Suprapubic skin (tissue), 4 donors: ENCODE results near the gene MSH4.

Source experiments
- POLR2A ChIP-seq, 2 donors: fragments of 450-650 bp; IDR thresholded peaks; one replicate each; pipeline ENCODE4 v1.6.1; 2017; ENCODE audit warnings: antibody characterized with exemption in 2 of 2, mild to moderate bottlenecking in 2 of 2, moderate library complexity in 2 of 2
- POLR2AphosphoS5 ChIP-seq, 3 donors: sonication (generic); formaldehyde crosslinking; IDR thresholded peaks; one replicate each; pipeline ENCODE4 v1.6.1; 2017; ENCODE audit warnings: antibody characterized with exemption in 3 of 3
- TF ChIP-seq, protein P1 (sequence below), 2 donors: fragments of 200-600 bp in 1 of 2; fragments of 450-650 bp in 1 of 2; sonication (generic) in 1 of 2; IDR thresholded peaks; one replicate each; pipeline ENCODE4 v1.5.1; 2016 to 2019; ENCODE audit warnings: antibody characterized with exemption in 2 of 2, mild to moderate bottlenecking in 1 of 2, moderate library complexity in 1 of 2

DNA sequence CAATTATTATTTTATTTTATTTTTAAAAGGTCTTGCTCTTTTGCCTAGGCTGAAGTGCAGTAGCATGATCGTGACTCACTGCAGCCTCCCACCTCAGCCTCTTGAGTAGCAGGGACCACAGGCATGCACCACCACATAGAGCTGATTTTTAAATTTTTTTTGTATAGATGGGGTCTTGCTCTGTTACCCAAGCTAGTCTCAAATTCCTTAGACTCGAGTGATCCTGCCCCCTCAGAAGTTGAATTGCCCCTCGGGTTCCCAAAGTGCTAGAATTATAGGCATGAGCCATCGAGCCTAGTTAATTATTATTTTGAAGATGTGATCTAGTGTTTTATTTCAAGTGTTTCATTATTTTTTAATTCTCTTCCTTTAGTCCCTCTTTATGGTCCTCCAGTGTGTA is 12.2 kb downstream of the MSH4 start:
- TF ChIP-seq POLR2A (IDR thresholded peaks at IDR 0.05) (no peak), POLR2AphosphoS5 (IDR thresholded peaks at IDR 0.05) (no peak)
- TF ChIP-seq, protein P1, sequence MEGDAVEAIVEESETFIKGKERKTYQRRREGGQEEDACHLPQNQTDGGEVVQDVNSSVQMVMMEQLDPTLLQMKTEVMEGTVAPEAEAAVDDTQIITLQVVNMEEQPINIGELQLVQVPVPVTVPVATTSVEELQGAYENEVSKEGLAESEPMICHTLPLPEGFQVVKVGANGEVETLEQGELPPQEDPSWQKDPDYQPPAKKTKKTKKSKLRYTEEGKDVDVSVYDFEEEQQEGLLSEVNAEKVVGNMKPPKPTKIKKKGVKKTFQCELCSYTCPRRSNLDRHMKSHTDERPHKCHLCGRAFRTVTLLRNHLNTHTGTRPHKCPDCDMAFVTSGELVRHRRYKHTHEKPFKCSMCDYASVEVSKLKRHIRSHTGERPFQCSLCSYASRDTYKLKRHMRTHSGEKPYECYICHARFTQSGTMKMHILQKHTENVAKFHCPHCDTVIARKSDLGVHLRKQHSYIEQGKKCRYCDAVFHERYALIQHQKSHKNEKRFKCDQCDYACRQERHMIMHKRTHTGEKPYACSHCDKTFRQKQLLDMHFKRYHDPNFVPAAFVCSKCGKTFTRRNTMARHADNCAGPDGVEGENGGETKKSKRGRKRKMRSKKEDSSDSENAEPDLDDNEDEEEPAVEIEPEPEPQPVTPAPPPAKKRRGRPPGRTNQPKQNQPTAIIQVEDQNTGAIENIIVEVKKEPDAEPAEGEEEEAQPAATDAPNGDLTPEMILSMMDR (IDR thresholded peaks at IDR 0.05) = no peak
